ENCODE measurements around the gene STAB2. TPM values are rescaled to one million over a fixed set of nuclear protein-coding genes. Genes with fewer than 3 reads are reported as not detected.

STAB2 gene
- total RNA-seq, 1 donor from 2014 or later = not detected

GRCh38 chr12:103793046-103793445 lies 206.0 kb downstream of the STAB2 start:
- H3K27ac Mint-ChIP-seq = no peak overlapping the region
- H3K27me3 ChIP-seq = no peaks in the 10 kb centered on the region
- H3K4me2 ChIP-seq = no peak overlapping the region
- H3F3A ChIP-seq (ENCODE audit: low read depth) = no peaks in the 10 kb centered on the region
- H3K36me3 Mint-ChIP-seq = peaks cover 21% of the 10 kb centered on the region
- H3K9me3 Mint-ChIP-seq = no peaks in the 10 kb centered on the region
- H3K36me3 ChIP-seq = no peaks in the 10 kb centered on the region
- H3K9ac ChIP-seq = no peak overlapping the region
- H3K27ac ChIP-seq = no peak overlapping the region
- DNase-seq (ENCODE audit: low spot score) = no peak
- peaks cover 13% of the 10 kb centered on the region for H3K4me1 Mint-ChIP-seq
- no peaks in the 10 kb centered on the region for H3K9me3 ChIP-seq (ENCODE audit: low read depth)
- H3K79me2 ChIP-seq (ENCODE audit: low read depth) = no peaks in the 10 kb centered on the region
- H3K4me3 Mint-ChIP-seq = no peak overlapping the region
- TF ChIP-seq EZH2 (IDR thresholded peaks at IDR 0.05) (no peak), CTCF (IDR thresholded peaks at IDR 0.05) (no peak), EZH2phosphoT487 (IDR thresholded peaks at IDR 0.05) (no peak)
- no peak overlapping the region for H2AFZ ChIP-seq (replicated peaks)
- no peaks in the 10 kb centered on the region for H4K20me1 ChIP-seq (ENCODE audit: low read depth)
- no peaks in the 10 kb centered on the region for H3K4me1 ChIP-seq
- H3K4me3 ChIP-seq = no peak overlapping the region
- no peaks in the 10 kb centered on the region for H3K27me3 Mint-ChIP-seq (ENCODE audit: insufficient read depth, low read depth)

- Histone ChIP-seq H2AFZ (replicated peaks) (no peak overlapping the region), H3F3A (ENCODE audit: low read depth) (no peaks in the 10 kb centered on the region), H3K4me1 (no peaks in the 10 kb centered on the region), H3K27ac (no peak overlapping the region), H4K20me1 (ENCODE audit: low read depth) (no peaks in the 10 kb centered on the region), H3K4me2 (no peak overlapping the region), H3K4me3 (no peak overlapping the region), H3K9me3 (ENCODE audit: low read depth) (no peaks in the 10 kb centered on the region), H3K9ac (no peak overlapping the region), H3K36me3 (no peaks in the 10 kb centered on the region), H3K79me2 (ENCODE audit: low read depth) (no peaks in the 10 kb centered on the region), H3K27me3 (no peaks in the 10 kb centered on the region)
- H3K36me3 Mint-ChIP-seq = peaks cover 21% of the 10 kb centered on the region
- no peaks in the 10 kb centered on the region for H3K27me3 Mint-ChIP-seq (ENCODE audit: insufficient read depth, low read depth)
- peaks cover 18% of the 10 kb centered on the region for H3K4me1 Mint-ChIP-seq
- no peak for DNase-seq (ENCODE audit: low spot score)
- H3K9me3 Mint-ChIP-seq = no peaks in the 10 kb centered on the region
- H3K4me3 Mint-ChIP-seq = no peak overlapping the region
- H3K27ac Mint-ChIP-seq = no peak overlapping the region
- TF ChIP-seq CTCF (IDR thresholded peaks at IDR 0.05) = no peak
- TF ChIP-seq EZH2phosphoT487 (IDR thresholded peaks at IDR 0.05) = no peak
- no peak for TF ChIP-seq EZH2 (IDR thresholded peaks at IDR 0.05)
These were observed 206.5 kb downstream of the STAB2 start for GRCh38 chr12:103793512-103794045.

GRCh38 chr12:103794309-103795213 lies 207.5 kb downstream of the STAB2 start:
- no peak for DNase-seq (ENCODE audit: low spot score)
- H3K9me3 Mint-ChIP-seq = peaks cover 2% of the 10 kb centered on the region
- peaks cover 18% of the 10 kb centered on the region for H3K4me1 Mint-ChIP-seq
- Histone ChIP-seq H4K20me1 (ENCODE audit: low read depth) (no peaks in the 10 kb centered on the region), H3K9ac (no peak overlapping the region), H3K4me3 (no peak overlapping the region), H3K4me2 (no peak overlapping the region), H3K79me2 (ENCODE audit: low read depth) (no peaks in the 10 kb centered on the region), H3K27ac (no peak overlapping the region), H2AFZ (replicated peaks) (no peak overlapping the region), H3K4me1 (no peaks in the 10 kb centered on the region), H3K9me3 (ENCODE audit: low read depth) (no peaks in the 10 kb centered on the region), H3K36me3 (no peaks in the 10 kb centered on the region), H3K27me3 (no peaks in the 10 kb centered on the region), H3F3A (ENCODE audit: low read depth) (no peaks in the 10 kb centered on the region)
- peaks cover 21% of the 10 kb centered on the region for H3K36me3 Mint-ChIP-seq
- no peak overlapping the region for H3K4me3 Mint-ChIP-seq
- H3K27ac Mint-ChIP-seq = no peak overlapping the region
- no peak for TF ChIP-seq EZH2phosphoT487 (IDR thresholded peaks at IDR 0.05)
- no peaks in the 10 kb centered on the region for H3K27me3 Mint-ChIP-seq (ENCODE audit: insufficient read depth, low read depth)

- Histone ChIP-seq H3K36me3 (no peaks in the 10 kb centered on the region), H3K9ac (no peak overlapping the region), H3K27me3 (no peaks in the 10 kb centered on the region), H4K20me1 (ENCODE audit: low read depth) (no peaks in the 10 kb centered on the region), H3K4me3 (no peak overlapping the region), H3K4me2 (no peak overlapping the region), H3F3A (ENCODE audit: low read depth) (no peaks in the 10 kb centered on the region), H3K4me1 (no peaks in the 10 kb centered on the region), H2AFZ (replicated peaks) (no peak overlapping the region), H3K9me3 (ENCODE audit: low read depth) (no peaks in the 10 kb centered on the region), H3K79me2 (ENCODE audit: low read depth) (no peaks in the 10 kb centered on the region), H3K27ac (no peak overlapping the region)
- Mint-ChIP-seq H3K4me1 (peaks cover 29% of the 10 kb centered on the region), H3K27ac (no peak overlapping the region), H3K9me3 (peaks cover 2% of the 10 kb centered on the region), H3K36me3 (peaks cover 11% of the 10 kb centered on the region), H3K27me3 (ENCODE audit: insufficient read depth, low read depth) (no peaks in the 10 kb centered on the region), H3K4me3 (no peak overlapping the region)
- no peak for TF ChIP-seq EZH2phosphoT487 (IDR thresholded peaks at IDR 0.05)
- TF ChIP-seq CTCF (IDR thresholded peaks at IDR 0.05) = no peak
- TF ChIP-seq EZH2 (IDR thresholded peaks at IDR 0.05) = no peak
- no peak for DNase-seq (ENCODE audit: low spot score)
These were observed 211.5 kb downstream of the STAB2 start for GRCh38 chr12:103798586-103798985.

Measured in neural progenitor cell (in vitro differentiated cells).